ENCODE results near the gene LAX1. TPM values are rescaled to one million over a fixed set of nuclear protein-coding genes. Genes with fewer than 3 reads are reported as not detected.

LAX1 gene
- polyA plus RNA-seq, 1 donor (not counting 4 experiments of a cell fraction or from before 2014, with no cell fraction given), result 0.07 TPM

DNA sequence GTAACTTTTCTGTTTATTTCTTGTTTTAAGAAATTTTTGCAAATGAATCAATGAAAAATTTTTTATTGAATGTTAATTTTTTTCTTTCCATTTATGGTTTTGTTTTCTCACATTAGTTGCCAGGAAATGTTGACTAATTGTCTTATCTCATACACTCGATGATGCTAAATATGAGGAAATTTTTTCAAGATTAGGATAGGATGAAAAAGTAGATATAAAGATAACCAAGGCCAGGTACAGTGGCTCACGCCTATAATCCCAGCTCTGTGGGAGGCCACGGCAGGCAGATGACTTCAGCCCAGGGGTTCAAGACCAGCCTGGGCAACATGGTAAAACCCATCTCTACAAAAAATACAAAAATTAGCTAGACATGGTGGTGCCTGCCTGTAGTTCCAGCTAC lies 12.6 kb downstream of the LAX1 start:
- no peak overlapping the region for H3K27ac ChIP-seq (ENCODE audit: control insufficient read depth, insufficient read depth, low read length)
- no peaks in the 10 kb centered on the region for H3K79me2 ChIP-seq (ENCODE audit: control insufficient read depth, insufficient read depth, low read length)
- H3K4me1 ChIP-seq (ENCODE audit: control insufficient read depth, extremely low read depth, insufficient read depth, low read length), result no peaks in the 10 kb centered on the region
- no peaks in the 10 kb centered on the region for H3K9me3 ChIP-seq (ENCODE audit: control insufficient read depth, low read depth, low read length)
- H3K4me2 ChIP-seq (ENCODE audit: control insufficient read depth, extremely low read depth, insufficient read depth, low read depth, low read length), result no peak overlapping the region
- H3K4me3 ChIP-seq (ENCODE audit: control insufficient read depth in 2 of 3, extremely low read depth in 1 of 3, insufficient read depth in 2 of 3, low read depth in 1 of 3, low read length in 3 of 3), result no peak overlapping the region
- H3K36me3 ChIP-seq (ENCODE audit: control insufficient read depth in 2 of 2, extremely low read depth in 1 of 2, insufficient read depth in 2 of 2, low read length in 2 of 2), result no peaks in the 10 kb centered on the region
- dilution Hi-C loops (cut with MboI; ENCODE audit: extremely low pct_ligation_motif_present, low sequenced_read_pairs), result no loop called here
- TF ChIP-seq EZH2 (IDR thresholded peaks at IDR 0.05; ENCODE audit: low read length), result no peak
- TF ChIP-seq, protein P1, sequence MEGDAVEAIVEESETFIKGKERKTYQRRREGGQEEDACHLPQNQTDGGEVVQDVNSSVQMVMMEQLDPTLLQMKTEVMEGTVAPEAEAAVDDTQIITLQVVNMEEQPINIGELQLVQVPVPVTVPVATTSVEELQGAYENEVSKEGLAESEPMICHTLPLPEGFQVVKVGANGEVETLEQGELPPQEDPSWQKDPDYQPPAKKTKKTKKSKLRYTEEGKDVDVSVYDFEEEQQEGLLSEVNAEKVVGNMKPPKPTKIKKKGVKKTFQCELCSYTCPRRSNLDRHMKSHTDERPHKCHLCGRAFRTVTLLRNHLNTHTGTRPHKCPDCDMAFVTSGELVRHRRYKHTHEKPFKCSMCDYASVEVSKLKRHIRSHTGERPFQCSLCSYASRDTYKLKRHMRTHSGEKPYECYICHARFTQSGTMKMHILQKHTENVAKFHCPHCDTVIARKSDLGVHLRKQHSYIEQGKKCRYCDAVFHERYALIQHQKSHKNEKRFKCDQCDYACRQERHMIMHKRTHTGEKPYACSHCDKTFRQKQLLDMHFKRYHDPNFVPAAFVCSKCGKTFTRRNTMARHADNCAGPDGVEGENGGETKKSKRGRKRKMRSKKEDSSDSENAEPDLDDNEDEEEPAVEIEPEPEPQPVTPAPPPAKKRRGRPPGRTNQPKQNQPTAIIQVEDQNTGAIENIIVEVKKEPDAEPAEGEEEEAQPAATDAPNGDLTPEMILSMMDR (optimal IDR thresholded peaks at IDR 0.05 in 1 of 3, IDR thresholded peaks at IDR 0.05 in 1 of 3, conservative IDR thresholded peaks at IDR 0.05 in 1 of 3; ENCODE audit: extremely low read depth in 1 of 3, insufficient read depth in 2 of 3, low read length in 3 of 3), result no peak
- no peak overlapping the region for H2AFZ ChIP-seq (ENCODE audit: control insufficient read depth, low read length)
- DNase-seq (ENCODE audit: low read depth, low spot score) (no peak), FAIRE-seq (no peak)
- H3K9ac ChIP-seq (ENCODE audit: control insufficient read depth, extremely low read depth, insufficient read depth, low read length), result no peak overlapping the region
- no peaks in the 10 kb centered on the region for H3K9me1 ChIP-seq (ENCODE audit: control insufficient read depth, extremely low read depth, insufficient read depth, low read length)
- no peaks in the 10 kb centered on the region for H4K20me1 ChIP-seq (ENCODE audit: control insufficient read depth, extremely low read depth, insufficient read depth, low read length)
- no peaks in the 10 kb centered on the region for H3K27me3 ChIP-seq (ENCODE audit: control insufficient read depth, extremely low read depth, insufficient read depth, low read length)

DNA sequence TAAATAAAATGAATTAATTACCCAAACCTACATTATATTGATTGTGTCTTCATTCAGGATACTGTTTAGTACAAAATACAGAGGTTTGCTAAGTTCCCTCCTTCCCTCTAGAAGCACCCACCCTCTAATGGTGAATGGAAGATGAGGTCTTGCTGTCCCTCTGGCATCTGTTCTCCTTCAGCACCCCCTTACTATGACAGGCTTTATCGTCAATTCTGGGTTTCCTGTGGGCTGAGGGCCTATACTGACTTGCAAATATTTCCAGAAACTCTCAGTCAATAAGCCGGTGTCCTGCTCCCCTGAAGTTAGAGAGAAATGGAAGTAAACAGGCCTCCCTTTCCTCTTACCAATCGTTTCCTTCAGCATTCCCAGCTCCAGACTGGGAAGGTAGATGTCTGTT lies 13.2 kb downstream of the LAX1 start:
- no peaks in the 10 kb centered on the region for H3K9me1 ChIP-seq (ENCODE audit: control insufficient read depth, extremely low read depth, insufficient read depth, low read length)
- H3K27me3 ChIP-seq (ENCODE audit: control insufficient read depth, extremely low read depth, insufficient read depth, low read length), result no peaks in the 10 kb centered on the region
- H3K4me1 ChIP-seq (ENCODE audit: control insufficient read depth, extremely low read depth, insufficient read depth, low read length), result no peaks in the 10 kb centered on the region
- dilution Hi-C loops (cut with MboI; ENCODE audit: extremely low pct_ligation_motif_present, low sequenced_read_pairs), result no loop called here
- H4K20me1 ChIP-seq (ENCODE audit: control insufficient read depth, extremely low read depth, insufficient read depth, low read length), result no peaks in the 10 kb centered on the region
- no peaks in the 10 kb centered on the region for H3K9me3 ChIP-seq (ENCODE audit: control insufficient read depth, low read depth, low read length)
- FAIRE-seq (no peak), DNase-seq (ENCODE audit: low read depth, low spot score) (no peak)
- no peak overlapping the region for H3K9ac ChIP-seq (ENCODE audit: control insufficient read depth, extremely low read depth, insufficient read depth, low read length)
- no peaks in the 10 kb centered on the region for H3K36me3 ChIP-seq (ENCODE audit: control insufficient read depth in 2 of 2, extremely low read depth in 1 of 2, insufficient read depth in 2 of 2, low read length in 2 of 2)
- TF ChIP-seq, protein P1 (optimal IDR thresholded peaks at IDR 0.05 in 1 of 3, IDR thresholded peaks at IDR 0.05 in 1 of 3, conservative IDR thresholded peaks at IDR 0.05 in 1 of 3; ENCODE audit: extremely low read depth in 1 of 3, insufficient read depth in 2 of 3, low read length in 3 of 3), result no peak
- no peak for TF ChIP-seq EZH2 (IDR thresholded peaks at IDR 0.05; ENCODE audit: low read length)
- no peak overlapping the region for H3K27ac ChIP-seq (ENCODE audit: control insufficient read depth, insufficient read depth, low read length)
- no peak overlapping the region for H2AFZ ChIP-seq (ENCODE audit: control insufficient read depth, low read length)
- no peaks in the 10 kb centered on the region for H3K79me2 ChIP-seq (ENCODE audit: control insufficient read depth, insufficient read depth, low read length)
- H3K4me2 ChIP-seq (ENCODE audit: control insufficient read depth, extremely low read depth, insufficient read depth, low read depth, low read length), result no peak overlapping the region
- H3K4me3 ChIP-seq (ENCODE audit: control insufficient read depth in 2 of 3, extremely low read depth in 1 of 3, insufficient read depth in 2 of 3, low read depth in 1 of 3, low read length in 3 of 3), result no peak overlapping the region
